HG03159 (cell line): ENCODE measurements around the gene SGTA.
A peak's percentile ranks its signal among the peaks of the same experiment; 100 is the strongest.
"Not testable (repeated sequence)": the region's sequence is repeated elsewhere in the genome, so short reads cannot be mapped to it uniquely, and the experiment has no call there.

Source experiments
- ATAC-seq: cut with Tn5 transposase; IDR thresholded peaks from one replicate; pipeline ENCODE4 v1.9.1; 2021; ENCODE audit warnings: mild to moderate bottlenecking, moderate library complexity; ENCODE audit not compliant: unreplicated experiment

Gene SGTA, protein sequence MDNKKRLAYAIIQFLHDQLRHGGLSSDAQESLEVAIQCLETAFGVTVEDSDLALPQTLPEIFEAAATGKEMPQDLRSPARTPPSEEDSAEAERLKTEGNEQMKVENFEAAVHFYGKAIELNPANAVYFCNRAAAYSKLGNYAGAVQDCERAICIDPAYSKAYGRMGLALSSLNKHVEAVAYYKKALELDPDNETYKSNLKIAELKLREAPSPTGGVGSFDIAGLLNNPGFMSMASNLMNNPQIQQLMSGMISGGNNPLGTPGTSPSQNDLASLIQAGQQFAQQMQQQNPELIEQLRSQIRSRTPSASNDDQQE

DNA sequence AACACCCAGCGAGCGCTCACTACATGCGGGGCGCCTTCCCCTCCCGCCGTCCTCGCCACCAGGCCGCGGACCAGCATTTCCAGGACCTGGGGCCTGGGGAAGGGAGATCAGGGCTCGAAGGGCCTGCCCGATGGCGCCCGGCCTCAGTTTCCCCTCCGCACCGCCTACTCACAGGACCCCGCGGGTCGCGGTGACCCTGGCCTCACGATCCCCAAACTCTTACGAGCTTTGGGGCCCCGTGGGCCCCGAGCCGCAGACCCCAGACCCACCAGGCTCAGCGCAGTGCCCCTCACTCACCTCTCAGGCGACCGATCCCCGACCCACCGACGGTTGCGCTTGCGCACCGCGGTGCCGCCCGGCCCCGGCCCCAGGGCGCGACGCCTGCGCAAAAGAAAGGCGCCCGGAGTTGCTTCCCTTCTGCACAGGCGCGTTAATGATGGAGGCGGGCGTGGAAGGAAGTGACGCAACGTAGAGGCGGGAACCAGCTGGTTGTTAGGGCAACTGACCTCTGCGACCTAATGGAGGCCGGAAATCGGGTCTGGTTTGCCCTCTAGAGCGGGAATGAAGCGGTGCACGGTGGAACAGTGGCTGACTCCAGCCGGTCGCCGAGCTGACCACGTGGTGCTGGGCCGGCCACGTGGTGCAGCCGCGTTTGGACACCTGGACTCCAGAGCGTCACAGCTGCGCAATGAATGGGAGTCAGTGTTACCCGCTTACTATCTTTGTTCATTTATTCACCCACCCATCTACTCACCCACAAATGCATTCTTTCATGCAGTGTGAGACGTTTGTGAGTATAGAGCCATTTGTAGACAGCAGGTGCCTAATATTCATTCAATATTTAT is at the start of gene SGTA:
SGTA (minus strand) TSS at position 338 of the 845 bp plus-strand sequence. CDS start 14,205 bp downstream, outside the sequence.
- ATAC-seq: peak; percentile 64

DNA sequence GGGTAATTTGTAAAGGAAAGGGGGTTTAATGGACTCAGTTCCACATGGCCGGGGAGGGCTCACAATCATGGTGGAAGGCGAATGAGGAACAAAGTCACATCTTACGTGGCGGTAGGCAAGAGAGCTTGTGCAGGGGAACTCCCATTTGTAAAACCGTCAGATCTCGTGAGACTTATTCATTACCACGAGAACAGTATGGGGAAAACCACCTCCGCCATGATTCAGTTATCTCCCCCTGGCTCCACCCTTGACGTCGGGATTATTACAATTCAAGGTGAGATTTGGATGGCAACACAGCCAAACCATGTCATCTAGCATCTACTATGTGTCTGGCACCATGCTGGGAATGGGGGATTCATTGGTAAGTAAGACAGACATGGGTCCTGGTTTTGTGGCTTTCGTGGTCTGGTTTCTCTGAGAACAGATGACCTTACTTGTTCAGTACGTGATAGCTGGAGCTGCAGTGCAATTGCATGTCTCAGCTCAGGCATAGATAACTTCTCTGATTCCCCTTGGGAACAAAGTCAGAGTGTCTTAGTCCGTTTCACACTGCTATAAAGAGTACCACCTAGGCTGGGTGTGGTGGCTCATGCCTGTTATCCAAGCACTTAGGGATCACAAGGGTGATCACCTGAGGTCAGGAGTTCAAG is 44.9 kb upstream of the SGTA start:
- no peak for ATAC-seq

DNA sequence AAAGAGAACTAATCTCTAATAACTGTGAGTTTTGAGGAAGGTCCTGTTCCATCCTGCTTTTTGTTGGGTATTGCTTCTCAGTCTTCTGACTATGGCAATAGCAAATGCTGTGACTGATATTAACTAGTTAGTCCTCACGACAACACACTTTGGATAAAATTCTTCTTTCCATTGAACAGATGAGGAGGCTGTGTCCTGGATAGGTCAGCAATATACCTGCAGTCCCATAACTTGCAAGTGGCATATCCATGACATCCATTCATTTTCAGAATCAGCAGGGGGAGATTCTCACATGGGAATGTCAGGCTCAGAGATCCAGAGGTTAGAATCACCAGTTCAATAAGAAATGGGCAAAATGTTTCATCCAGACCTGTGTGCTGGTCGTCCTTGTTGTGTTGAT is 43.9 kb upstream of the SGTA start:
- no peak for ATAC-seq

DNA sequence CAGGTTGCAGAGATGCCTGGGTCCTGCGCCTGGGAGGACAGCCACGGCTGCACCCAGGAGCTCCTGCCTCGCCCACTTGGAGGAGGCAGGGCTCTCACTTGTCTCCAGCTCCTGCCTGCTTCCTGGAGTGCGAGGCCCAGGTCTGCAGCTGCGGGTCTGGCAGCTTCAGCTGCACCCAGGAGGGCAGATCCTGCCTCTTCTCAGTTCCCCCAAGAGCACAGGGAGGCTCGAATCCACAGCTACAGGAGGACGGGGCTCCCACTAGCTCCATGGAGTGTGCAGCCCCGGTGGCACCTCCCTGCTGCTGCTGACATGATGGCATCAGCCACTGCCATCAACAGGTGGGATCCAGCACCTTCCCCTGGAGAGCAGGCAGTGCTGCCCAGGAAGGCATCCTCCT is 41.1 kb upstream of the SGTA start:
- no peak for ATAC-seq

DNA sequence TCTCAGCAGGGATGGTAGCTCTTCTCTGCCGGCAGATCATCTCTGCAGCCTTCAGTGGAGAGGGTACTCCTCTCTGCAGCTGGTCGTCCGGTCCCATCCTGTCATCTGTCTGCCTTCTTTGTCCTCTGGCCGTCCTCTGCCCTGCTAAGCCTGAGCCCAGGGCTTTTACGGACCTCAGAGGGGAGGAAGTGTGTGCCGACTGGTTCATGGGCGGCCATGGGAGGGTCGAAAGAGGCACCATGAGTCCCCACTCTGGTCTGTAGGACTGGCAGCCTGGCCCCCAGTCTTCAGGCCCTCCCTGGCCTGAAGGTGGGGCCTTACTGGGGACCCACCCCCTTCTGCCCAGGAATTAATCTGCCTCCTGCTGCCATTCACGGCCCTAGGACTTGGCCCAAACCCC is 40.6 kb upstream of the SGTA start:
- no peak for ATAC-seq

DNA sequence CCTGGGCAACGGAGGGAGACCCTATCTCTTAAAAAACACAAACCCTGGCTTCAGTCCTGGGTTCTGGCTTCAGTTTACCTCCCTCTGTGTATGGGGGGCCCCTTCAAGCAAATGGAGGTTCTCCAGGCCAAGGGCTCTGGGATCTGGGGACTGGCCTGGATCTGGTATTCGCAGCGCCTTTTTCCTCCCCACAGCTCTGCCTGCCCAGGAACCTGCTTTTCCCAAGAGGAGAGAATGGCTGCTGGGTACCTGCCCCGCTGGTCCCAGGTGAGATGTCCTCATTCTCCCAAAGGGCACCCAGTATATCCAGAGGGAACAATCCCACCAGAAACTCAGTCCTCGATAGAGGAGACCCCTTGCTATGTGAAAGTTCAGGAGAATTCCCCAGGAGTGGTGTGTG is 39.8 kb upstream of the SGTA start:
- no peak for ATAC-seq

DNA sequence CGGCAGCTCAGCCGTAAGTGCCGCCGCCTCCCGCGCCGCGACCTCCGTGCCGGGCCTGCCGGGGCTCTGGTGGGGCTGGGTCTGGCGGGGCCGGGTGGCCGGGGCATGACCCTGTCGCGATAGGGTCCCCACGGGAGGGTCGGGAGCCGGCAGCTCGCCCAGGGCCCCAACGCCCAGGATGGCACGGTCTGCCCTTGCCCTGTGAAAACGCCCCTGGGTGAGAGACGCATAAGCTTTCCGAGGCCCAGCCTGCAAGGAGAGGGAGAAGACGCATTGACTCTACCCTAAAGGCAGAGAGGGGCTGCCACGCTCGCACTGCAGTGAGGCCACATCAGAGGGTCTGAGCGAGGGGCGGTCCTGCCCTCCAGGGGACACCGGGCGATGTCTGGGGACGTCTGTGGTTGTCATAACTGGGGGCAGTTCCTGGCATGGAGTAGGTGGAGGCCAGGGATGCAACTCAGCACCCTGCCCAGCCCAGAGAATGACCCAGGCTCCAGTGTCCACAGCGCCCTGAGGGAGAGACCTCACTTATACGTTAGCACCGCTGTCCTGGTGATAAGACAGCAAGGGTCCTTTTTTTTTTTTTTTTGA is 37.1 kb upstream of the SGTA start:
- ATAC-seq: peak; percentile 10

DNA sequence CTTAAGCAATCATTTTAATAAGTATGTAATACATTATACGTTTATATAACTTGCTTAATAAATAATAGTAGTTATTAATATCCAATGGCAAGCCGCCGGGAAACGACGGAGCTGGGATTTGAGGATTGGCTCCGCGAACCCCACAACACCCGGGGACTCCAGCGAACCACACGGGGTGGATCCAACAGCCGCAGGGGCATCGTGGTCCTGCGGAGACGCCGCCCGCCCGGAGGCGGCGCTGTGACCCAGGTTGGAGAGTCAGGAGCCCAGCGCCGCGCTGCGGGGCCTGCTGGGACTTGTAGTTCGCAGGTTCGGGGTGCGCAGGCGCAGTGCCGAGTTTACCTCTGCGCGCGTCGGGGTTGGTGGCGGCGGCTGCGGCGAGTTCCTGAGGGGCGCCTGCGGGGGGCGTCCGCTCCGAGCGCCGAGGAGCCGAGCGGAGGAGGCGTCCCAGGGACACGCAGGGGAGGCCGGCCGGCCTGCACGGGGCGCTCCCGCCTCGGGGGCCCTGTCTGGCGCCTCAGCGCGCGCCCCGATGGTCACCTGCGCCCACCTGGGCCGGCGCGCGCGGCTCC is 36.6 kb upstream of the SGTA start, which contains the start of gene ZNF554:
ZNF554 (plus strand) TSS at position 329 of the 572 bp plus-strand sequence; CDS start at position 533, 204 bp downstream.
- peak; percentile 81 for ATAC-seq

DNA sequence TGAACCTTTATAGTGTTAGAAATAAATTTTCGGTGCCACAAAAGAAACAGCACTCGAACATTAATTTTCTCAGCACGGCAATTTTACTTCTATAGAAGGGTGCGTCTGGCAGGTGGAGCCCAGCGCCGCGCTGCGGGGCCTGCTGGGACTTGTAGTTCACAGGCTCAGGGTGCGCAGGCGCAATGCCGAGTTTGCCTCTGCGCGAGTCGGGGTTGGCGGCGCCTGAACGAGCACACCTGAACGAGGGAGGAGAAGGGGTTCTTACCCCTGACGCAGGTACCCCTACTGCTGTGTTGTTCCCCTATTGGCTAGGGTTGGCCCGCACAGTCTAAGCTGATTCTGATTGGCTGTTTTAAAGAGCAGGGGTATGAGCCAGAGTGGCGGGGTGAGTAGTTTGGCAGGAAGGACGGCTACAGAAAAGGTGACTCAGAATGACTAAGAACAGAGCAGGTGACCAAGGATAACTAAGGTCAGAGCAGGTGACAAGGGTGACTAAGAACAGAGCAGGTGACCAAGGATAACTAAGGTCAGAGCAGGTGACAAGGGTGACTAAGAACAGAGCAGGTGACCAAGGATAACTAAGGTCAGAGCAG is 34.3 kb upstream of the SGTA start:
- not testable (repeated sequence) for ATAC-seq

DNA sequence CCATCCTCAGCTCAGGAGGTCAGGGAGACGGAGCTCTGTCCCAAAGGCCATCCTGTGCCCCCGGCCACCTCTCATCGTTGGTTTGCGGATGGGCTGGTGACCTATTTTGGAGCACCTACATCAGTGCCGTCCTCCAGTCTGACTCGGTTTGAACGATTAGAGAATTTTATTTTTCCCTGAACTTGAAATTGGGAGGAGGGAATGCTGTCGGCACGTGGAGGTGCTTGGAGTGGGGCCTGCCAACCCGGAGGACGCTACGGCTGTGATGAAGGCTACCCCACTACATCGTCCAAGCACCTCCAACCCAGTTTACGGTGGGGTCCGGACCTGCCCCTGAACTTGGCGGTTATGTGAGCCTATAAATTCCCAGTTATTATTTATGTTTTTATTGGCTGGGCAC is 33.6 kb upstream of the SGTA start:
- ATAC-seq: no peak

DNA sequence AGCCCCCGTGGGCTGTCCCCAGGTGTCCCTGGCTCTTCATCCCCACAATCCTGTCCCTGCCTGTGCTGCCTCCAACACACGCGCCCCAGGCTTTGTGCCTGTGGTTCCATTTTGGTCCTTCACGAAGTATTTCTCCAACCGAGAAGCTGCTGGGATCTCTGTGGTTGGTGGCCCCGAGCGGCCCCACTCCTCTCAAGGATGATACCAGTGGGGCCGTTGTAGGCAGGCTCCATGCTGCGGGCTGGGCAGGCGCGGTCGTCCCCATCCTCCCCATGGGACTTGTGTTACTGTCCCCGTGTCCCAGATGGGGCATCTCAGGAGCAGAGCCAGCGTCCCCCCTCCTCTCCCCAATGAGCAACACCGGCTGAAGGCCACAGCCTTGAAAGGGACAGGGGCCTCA is 32.9 kb upstream of the SGTA start:
- no peak for ATAC-seq

DNA sequence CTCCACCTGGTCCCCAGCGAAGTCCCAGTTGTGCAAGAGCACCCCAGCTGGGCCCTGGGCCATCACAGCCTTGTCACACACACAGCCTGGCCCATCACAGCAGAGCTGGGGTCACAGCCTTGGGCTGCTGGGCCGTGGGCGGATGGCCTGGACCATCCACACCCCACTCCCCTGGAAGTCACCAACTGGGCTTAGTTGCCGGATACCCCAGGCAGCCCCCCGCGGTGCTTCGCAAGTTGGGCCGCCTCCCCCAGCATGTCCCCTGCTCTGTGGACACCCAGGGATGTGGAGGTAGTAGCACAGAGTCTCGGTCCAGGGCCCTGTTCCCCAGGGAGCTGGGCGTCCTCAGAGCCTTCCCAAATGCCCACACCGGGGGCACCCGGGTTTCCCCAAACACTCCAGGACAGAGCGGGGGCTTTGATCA is 32.1 kb upstream of the SGTA start:
- ATAC-seq: no peak

DNA sequence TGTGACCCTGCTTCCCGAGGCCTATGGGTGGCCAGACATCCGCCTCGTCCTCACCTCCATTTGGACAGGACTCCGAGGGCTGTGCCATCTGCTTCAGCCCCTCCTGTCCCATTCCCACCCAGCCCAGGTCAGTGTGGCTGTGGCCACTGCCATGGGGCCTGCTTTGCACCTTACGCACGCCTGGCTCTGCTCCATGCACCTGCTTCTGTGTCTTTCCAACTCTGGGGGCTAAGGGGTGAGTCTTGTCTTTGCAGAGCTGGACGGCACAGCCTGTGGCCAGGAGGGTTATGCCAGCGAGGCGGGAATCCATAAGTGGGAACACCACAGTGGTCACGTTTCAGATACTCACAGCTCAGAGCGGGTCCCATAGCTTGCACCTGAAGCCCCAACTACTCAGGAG is 31.4 kb upstream of the SGTA start:
- no peak for ATAC-seq

DNA sequence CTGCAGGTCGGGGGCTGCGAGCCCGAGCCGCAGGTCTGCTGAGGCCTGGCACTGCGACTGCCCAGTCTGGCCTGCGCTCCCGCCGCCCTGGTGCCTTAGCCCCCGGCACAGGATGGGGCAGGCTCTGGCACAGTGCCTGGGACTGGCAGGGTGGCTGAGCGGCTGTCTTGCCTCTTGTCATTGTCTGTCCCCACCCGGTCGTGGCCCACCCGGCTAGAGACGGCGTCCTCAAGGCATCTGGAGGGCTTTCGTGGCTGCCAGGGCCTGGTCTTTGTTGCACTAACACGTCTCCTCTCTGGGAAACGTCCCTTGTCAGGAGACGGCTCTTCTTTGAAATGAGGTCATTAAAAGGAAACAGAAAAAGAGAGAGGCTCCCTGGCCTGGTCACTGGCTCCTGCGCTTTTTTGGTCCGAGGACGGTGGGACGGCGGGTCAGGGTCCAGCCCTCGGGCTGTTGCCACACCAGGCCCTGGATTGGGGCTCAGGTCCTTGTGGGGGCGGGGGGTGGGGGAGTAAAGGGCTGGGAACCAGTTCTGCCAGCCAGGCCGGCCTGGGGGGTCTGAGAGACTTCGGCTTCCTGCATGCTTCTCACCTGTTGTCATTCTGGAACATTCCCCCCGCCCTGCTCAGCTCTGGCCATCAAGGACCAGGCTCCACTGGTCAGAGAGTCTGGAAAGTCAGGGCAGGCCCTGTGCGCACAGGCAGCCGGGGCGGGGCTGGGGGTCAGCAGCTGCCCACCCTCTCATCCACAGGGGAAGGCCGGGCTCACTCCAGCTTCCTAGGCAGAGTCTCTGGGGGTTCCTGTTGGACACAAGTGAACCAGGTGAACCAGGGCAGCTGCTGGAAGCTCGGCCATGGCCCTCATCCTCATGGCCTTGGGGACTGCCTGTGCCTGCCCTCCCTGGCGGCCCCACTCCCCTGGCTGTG is 30.4 kb upstream of the SGTA start:
- ATAC-seq: no peak

DNA sequence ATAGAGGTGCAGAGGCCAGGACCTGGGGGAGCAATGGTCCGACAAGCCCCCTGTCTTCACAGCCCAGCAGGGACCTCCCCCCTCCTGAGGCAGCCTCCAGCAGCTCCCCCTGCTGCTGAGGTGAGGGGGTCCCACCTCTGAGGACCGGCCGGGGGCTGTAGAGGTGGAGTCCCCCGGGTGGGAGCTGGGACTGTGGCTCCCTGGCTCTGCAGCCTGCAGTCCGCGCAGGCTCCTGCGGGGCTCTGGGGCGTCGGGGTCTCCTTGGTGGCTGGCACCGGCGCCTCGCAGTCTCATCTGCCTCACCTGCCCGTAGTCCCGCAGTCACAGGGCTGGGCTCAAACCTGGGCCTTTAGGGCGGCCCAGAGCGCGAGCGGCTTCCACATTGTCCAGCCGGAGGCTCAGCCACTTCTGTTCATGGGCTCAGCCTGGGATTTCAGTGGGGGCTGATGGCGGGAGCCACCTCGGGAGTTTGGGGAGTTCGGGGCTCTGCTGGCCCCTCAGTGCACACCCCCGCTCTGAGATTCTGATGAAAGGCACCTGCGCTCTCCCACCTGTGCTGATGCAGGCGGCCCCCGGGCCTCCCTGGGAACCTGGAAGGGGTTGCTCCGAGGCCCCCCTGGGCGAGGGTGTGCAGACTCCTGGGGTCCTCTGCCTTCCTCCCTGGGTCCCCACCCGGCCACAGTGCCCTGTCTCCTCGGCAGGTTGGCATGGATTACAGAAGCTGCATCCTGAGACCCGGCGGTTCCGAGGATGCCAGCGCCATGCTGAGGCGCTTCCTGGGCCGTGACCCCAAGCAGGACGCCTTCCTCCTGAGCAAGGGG is 29.6 kb upstream of the SGTA start:
- ATAC-seq: no peak

DNA sequence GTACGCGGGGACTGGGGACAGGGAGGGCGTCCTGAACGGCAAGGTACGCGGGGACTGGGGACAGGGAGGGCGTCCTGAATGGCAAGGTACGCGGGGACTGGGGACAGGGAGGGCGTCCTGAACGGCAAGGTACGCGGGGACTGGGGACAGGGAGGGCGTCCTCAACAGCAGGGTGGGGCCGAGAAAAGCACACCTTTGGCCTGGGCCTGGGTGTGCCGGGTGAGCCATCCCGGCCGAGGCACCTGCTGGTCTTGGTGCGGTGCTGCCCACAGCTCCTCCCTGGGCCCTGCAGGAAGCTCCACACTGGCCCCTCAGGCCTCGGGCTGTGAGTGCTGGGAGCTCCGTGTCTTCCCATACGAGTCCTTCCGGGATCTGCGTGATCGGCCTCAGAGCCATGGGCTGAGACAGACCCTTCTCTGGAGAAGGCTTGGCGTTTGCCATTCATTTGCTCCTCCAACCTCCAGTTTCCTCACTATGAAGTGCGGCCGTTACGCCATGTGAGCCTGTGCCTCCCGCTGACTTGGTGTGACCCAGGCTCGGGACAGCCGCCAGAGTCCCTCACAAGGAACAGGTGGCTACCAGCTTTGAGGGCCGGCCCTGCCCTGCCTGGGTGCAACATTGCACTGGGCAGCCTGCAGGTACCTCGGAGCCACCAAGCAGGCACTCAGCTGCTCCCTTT is 28.8 kb upstream of the SGTA start:
- no peak for ATAC-seq

DNA sequence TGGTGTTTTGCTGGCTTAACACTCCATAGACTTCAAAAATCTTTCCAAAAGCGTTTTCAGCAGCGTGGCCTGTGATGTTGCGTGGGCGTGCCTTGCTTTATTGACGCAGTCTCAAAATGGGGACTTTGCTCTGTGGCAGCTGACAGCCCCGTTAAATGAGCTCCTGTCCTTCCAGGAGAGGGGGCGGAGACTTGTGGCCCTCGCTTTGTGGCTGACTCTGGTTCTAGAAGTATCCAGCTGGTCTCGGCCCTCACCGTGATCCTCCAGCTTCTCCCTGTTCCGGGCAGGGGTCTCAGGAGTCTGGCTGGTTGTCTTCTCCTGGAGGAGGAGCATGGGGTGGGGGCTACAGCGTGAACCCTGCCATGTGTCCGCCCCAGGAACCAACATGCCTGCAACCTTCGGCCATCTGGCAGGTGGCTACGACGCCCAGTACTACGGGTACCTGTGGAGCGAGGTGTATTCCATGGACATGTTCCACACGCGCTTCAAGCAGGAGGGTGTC is 28.2 kb upstream of the SGTA start:
- no peak for ATAC-seq
